ENCODE measurements around the gene ATG7.
"Not testable (repeated sequence)": the region's sequence is repeated elsewhere in the genome, so short reads cannot be mapped to it uniquely, and the experiment has no call there.

ATG7 gene

GRCh38 chr3:11401434-11401833 is 129.2 kb downstream of the ATG7 start:
- H3K27me3 ChIP-seq (replicated peaks), result no peaks in the 10 kb centered on the region
- no peak overlapping the region for H3K27ac ChIP-seq
- no peak overlapping the region for H3K4me3 ChIP-seq (ENCODE audit: low read depth, low read length)
- no peak for DNase-seq
- in situ Hi-C loops (cut with HindIII; ENCODE audit: low pct_ligation_motif_present, low sequenced_read_pairs), result no loop called here
- no peaks in the 10 kb centered on the region for H3K36me3 ChIP-seq (replicated peaks)
- TF ChIP-seq CTCF (IDR thresholded peaks at IDR 0.05; ENCODE audit: low read depth, low read length, missing control alignments), result no peak

GRCh38 chr3:11405323-11405722 is 133.1 kb downstream of the ATG7 start:
- Histone ChIP-seq H3K27ac (no peak overlapping the region), H3K36me3 (replicated peaks) (peaks cover 3% of the 10 kb centered on the region), H3K27me3 (replicated peaks) (no peaks in the 10 kb centered on the region), H3K4me3 (ENCODE audit: low read depth, low read length) (no peak overlapping the region)
- in situ Hi-C loops (cut with HindIII; ENCODE audit: low pct_ligation_motif_present, low sequenced_read_pairs), result no loop called here
- TF ChIP-seq CTCF (IDR thresholded peaks at IDR 0.05; ENCODE audit: low read depth, low read length, missing control alignments), result no peak
- DNase-seq, result no peak

GRCh38 chr3:11407644-11408043 is 135.4 kb downstream of the ATG7 start:
- Histone ChIP-seq H3K36me3 (replicated peaks) (peaks cover 3% of the 10 kb centered on the region), H3K27ac (no peak overlapping the region), H3K27me3 (replicated peaks) (no peaks in the 10 kb centered on the region), H3K4me3 (ENCODE audit: low read depth, low read length) (no peak overlapping the region)
- DNase-seq, result no peak
- in situ Hi-C loops (cut with HindIII; ENCODE audit: low pct_ligation_motif_present, low sequenced_read_pairs), result no loop called here
- no peak for TF ChIP-seq CTCF (IDR thresholded peaks at IDR 0.05; ENCODE audit: low read depth, low read length, missing control alignments)

- in situ Hi-C loops (cut with HindIII; ENCODE audit: low pct_ligation_motif_present, low sequenced_read_pairs); DNase-seq; H3K36me3 ChIP-seq (replicated peaks); H3K27me3 ChIP-seq (replicated peaks); H3K27ac ChIP-seq; H3K4me3 ChIP-seq (ENCODE audit: low read depth, low read length): not testable (repeated sequence)
Measured at GRCh38 chr3:11408324-11408859, 136.2 kb downstream of the ATG7 start.

- no peak for DNase-seq
- in situ Hi-C loops (cut with HindIII; ENCODE audit: low pct_ligation_motif_present, low sequenced_read_pairs), result no loop called here
- Histone ChIP-seq H3K27me3 (replicated peaks) (no peaks in the 10 kb centered on the region), H3K36me3 (replicated peaks) (peaks cover 3% of the 10 kb centered on the region), H3K4me3 (ENCODE audit: low read depth, low read length) (no peak overlapping the region), H3K27ac (no peak overlapping the region)
- no peak for TF ChIP-seq CTCF (IDR thresholded peaks at IDR 0.05; ENCODE audit: low read depth, low read length, missing control alignments)
Measured at GRCh38 chr3:11410564-11410963, 138.4 kb downstream of the ATG7 start.

GRCh38 chr3:11411956-11412355 is 139.8 kb downstream of the ATG7 start:
- H3K27ac ChIP-seq, result no peak overlapping the region

More at GRCh38 chr3:11411956-11412355, 139.8 kb downstream of the ATG7 start:
- TF ChIP-seq CTCF (IDR thresholded peaks at IDR 0.05; ENCODE audit: low read depth, low read length, missing control alignments), result no peak
- peaks cover 3% of the 10 kb centered on the region for H3K36me3 ChIP-seq (replicated peaks)
- DNase-seq, result no peak
- no peaks in the 10 kb centered on the region for H3K27me3 ChIP-seq (replicated peaks)
- no peak overlapping the region for H3K4me3 ChIP-seq (ENCODE audit: low read depth, low read length)
- in situ Hi-C loops (cut with HindIII; ENCODE audit: low pct_ligation_motif_present, low sequenced_read_pairs), result no loop called here
